ENCODE measurements around the gene SMCO2.

DNA sequence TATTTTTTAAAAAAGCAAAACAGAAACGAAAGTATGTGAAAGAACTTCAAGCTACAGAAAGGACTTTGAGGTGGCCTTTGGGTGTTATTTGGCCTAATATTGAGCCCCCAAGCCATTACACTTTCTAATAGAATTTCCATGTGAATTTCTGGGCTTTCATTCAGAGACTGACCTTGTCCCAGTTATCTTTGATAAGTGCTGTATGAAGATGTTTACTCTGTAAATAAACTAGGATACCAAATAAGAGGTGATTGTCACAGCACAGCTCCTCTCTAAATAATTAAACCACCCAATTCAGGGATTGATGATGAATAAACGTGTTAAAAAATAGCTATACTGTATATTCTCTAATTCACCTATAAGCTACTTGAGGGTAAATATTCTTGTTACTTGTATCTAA lies 44.7 kb downstream of the SMCO2 start:
- TF ChIP-seq, protein P1, sequence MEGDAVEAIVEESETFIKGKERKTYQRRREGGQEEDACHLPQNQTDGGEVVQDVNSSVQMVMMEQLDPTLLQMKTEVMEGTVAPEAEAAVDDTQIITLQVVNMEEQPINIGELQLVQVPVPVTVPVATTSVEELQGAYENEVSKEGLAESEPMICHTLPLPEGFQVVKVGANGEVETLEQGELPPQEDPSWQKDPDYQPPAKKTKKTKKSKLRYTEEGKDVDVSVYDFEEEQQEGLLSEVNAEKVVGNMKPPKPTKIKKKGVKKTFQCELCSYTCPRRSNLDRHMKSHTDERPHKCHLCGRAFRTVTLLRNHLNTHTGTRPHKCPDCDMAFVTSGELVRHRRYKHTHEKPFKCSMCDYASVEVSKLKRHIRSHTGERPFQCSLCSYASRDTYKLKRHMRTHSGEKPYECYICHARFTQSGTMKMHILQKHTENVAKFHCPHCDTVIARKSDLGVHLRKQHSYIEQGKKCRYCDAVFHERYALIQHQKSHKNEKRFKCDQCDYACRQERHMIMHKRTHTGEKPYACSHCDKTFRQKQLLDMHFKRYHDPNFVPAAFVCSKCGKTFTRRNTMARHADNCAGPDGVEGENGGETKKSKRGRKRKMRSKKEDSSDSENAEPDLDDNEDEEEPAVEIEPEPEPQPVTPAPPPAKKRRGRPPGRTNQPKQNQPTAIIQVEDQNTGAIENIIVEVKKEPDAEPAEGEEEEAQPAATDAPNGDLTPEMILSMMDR (conservative IDR thresholded peaks at IDR 0.05; ENCODE audit: low read depth, low read length) = no peak
- TF ChIP-seq EZH2phosphoT487 (IDR thresholded peaks at IDR 0.05; ENCODE audit: borderline replicate concordance, low read length) = no peak
